CD4-positive, alpha-beta T cell treated with Interleukin-12 subunit alpha and Interleukin-12 subunit beta, for 1 hour (primary cell): ENCODE data around the gene CYP27A1.
A peak's percentile ranks its signal among the peaks of the same experiment; 100 is the strongest.

ENCODE experiments used
- DNase-seq: peaks from one replicate; pipeline ENCODE4 v3.0.0-alpha.2; 2020

CYP27A1 gene

DNA sequence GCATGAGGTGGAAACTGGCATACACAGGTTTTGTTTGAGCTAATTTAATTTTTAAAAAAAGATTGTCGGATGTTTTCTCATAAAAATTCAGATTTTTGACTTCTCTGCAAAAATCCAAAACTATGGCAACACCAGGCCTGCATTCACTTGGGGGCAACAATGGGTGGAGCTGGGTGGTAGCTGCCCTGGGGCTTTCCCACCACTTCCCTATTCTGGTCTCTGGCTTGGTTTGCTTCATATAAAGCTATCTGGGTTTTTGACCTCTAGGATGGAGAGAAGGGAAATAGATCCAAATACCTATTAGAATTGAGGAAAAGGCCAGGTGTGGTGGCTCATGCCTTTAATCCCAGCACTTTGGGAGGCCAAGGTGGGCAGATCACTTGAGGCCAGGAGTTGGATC lies 5.5 kb upstream of the CYP27A1 start:
- DNase-seq, result no peak

- DNase-seq, result no peak
These were observed 4.5 kb upstream of the CYP27A1 start for GRCh38 chr2:218777276-218777990.

DNA sequence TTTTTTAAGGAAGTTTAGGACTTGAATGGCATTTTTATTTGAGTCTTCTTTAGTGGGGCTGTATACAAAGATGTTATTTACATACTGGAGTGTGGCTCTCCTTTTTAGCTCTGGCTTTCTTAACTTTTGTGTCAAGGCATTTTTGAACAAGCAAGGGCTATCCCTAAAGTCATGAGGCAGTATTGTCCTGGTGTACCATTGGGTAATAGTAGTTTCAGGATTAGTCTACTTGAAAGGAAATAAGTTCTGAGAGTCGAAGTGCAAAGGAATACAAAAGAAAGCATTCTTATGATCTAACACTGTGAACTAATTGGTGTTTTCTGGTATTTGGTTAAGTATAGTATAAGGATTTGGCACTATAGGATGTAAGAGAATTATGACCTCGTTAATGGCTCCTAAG lies 1.9 kb upstream of the CYP27A1 start:
- DNase-seq, result no peak

GRCh38 chr2:218780851-218781690 lies 876 bp upstream of the CYP27A1 start:
- DNase-seq, result no peak

DNA sequence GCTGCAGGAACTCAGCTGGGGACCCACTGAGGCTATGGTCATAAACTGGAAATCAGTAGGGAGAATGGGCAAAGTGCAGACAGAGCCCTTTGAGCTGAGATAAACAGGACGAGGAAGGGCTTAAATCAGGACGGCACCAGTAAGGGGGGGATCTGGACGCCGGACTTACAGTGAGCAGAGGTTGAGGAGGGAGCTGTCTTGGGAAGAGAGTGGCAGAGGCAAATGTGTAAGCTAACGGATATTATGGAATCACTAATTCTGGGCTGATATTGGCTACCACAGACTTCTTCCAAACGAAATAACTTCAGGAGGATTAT lies 539 bp downstream of the CYP27A1 start:
- DNase-seq, result no peak

GRCh38 chr2:218783688-218784087 lies 1.7 kb downstream of the CYP27A1 start:
- DNase-seq, result no peak

DNA sequence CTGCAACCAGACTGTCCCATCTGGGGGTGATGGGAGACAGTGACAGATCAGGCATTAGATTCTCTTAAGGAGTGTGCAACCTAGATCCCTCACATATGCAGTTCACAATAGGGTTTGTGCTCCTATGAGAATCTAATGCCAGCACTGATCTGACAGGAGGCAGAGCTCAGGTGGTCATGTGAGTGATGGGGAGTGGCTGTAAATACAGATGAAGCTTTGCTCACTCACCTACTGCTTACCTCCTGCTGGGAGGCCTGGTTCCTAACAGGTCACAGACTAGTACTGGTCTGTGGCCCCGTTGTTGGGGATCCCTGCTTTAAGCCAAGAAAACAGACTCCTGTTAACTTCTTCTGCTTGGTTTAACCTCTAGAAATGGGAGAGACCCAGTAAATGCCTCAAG lies 3.2 kb downstream of the CYP27A1 start:
- no peak for DNase-seq

- no peak for DNase-seq
These were observed 4.2 kb downstream of the CYP27A1 start for GRCh38 chr2:218786133-218786532.

DNA sequence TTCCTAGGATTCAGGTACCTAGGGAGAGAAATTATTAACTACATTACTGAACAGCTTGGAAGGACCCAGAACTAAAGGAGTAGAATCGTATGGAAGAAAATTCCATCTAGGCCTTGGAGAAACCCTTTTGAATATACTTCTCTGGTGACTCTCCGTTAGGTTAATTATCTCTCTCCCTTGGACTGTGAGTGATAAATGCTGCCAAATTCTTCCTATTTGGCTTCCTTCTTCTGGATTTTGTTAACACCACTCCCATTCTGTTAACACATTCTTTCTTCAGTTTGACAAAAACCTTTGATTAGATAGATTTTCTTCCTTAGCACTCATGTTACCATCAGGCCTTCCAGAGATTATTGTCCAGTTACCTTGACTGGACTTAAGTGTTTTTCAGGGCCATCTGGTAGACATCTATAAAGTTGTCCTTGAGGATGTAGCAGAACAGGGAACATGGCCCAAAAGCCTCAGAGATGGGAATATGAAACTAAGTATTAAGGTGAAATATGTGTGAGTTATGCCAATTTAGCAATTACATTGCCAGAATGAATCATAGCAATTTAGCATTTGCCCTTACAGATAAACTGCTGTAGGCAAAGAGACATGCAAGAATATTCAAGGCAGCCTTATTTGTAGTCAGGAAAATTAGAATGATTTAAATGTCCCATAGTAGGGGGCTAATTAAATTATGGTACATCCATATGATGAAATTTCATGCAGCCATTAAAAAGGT lies 6.7 kb downstream of the CYP27A1 start:
- DNase-seq, result no peak

DNA sequence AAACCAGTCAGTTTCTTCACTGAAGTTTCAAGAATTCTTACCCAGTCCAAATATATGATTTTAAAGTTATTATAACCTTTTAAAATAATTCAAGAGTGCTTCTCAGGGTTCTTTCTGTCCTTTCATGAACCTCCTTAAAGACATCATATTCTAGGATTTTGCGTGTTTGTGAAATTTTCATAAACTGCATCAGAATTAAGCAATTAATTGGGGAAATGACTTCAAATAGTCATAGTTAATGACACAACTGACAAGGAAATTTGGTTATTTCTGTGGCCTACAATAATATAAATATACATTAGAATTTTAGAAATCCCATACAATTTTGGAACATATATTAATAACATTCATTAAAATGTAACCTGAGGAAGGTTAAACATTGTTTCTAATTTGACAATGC lies 10.5 kb downstream of the CYP27A1 start:
- DNase-seq, result no peak

DNA sequence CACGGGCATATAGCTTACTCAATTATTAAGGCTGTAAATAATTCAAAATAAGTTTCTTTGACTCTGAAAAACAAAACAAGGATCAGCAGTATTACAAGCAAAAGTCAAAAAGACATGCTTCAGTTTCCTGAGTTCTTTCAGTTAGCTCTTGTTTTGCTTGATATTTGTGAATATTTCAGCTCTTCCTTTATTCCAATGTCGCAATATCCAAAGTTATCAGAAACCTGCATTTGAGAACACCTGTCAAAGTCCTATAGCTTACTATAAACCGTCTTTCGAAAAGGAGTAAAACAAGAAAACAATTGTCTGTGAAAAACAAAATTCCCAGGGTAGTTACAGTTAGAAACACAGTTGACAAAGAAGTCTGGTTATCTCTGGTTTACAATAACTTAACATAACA lies 14.7 kb downstream of the CYP27A1 start:
- no peak for DNase-seq

- no peak for DNase-seq
These were observed 17.0 kb downstream of the CYP27A1 start for GRCh38 chr2:218798767-218799504.

DNA sequence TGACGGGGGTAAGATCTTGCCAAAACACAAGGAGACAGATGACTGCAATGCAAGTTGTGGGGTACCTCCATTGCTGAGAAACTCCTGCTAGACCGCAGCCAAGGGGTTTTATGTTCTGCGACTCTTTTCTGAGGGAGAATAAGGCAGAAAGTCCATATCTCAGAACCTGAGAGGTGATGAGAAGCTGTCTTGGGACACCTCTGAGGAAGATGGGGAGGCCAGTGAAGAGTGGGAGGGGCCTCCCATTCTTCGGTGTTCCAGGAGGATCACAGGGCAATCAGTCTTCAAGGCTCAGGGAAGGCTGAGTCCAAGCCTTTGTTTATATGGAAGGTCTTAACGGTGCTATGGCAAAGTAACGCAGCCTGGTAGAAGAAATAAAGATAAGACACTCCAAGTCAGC lies 18.0 kb downstream of the CYP27A1 start:
- DNase-seq, result no peak

GRCh38 chr2:218802386-218802994 lies 20.5 kb downstream of the CYP27A1 start:
- DNase-seq, result peak; percentile 12

DNA sequence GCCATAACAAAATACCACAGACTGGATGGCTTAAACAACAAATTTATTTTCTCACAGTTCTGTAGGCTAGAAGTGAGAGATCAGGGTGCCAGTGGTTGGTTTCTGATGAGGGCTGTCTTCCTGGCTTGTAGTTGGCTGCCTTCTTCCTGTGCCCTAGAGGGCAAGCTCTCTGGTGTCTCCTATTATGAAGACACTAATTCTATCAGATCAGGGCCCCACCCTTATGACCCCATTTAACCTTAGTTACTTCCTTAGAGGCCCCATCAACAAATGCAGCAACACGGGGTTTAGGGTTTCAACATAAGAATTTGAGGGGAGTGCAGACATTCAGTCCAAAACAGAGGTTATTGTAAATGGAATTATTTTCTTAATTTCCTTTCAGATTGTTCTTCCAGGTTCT lies 22.9 kb downstream of the CYP27A1 start:
- no peak for DNase-seq

- no peak for DNase-seq
These were observed 23.7 kb downstream of the CYP27A1 start for GRCh38 chr2:218805627-218806026.

- peak; percentile 4 for DNase-seq
These were observed 24.5 kb downstream of the CYP27A1 start for GRCh38 chr2:218806346-218806978.

DNA sequence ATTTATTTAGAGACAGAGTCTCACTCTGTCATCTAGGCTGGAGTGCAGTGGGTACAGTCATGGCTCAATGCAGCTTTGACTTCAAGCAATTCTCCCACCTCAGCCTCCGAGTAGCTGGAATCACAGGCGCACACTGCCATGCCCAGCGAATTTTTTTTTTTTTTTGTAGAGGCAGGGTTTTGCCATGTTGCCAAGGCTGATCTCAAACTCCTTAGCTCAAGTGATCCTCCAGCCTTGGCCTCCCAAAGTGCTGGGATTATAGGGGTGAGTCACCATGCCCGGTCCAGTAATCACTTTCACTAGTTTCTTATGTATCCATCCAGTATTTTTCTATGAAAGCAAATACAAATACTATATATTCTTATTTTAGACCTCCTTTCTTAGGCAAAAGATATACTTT lies 25.7 kb downstream of the CYP27A1 start:
- no peak for DNase-seq

DNA sequence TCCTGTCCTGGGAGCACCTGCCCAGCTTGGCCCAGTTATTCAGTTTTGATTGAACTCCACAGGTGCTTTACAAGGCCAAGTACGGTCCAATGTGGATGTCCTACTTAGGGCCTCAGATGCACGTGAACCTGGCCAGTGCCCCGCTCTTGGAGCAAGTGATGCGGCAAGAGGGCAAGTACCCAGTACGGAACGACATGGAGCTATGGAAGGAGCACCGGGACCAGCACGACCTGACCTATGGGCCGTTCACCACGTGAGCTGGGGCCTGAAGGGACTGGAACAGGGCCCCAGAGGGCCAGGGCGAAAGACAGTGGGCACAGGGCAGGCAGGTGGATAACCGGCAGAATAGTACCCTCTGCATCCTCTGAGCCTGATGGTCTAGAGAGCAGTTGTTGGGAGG lies 27.6 kb downstream of the CYP27A1 start:
- no peak for DNase-seq

- DNase-seq, result no peak
These were observed 28.3 kb downstream of the CYP27A1 start for GRCh38 chr2:218810256-218810655.

DNA sequence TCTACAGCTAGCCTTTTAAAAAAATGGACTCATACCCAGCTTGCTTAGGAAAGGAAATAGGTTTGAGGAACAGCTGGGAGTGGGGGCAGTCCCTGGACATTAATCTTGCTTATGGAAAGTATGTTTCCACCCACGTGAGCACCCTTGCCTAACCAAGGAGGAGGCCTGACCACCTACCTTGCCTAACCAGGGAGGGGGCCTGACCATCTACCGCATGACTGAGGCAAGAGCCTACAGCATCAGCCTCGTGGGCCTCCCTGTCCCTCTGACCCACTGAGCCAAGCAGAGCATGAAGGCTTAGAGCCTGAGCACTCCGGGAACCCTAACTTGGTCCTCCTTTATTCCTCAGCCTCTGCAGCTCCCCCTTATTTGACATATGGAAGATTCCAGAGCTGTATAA lies 29.4 kb downstream of the CYP27A1 start:
- no peak for DNase-seq

- no peak for DNase-seq
These were observed 30.3 kb downstream of the CYP27A1 start for GRCh38 chr2:218812096-218812815.
